ENCODE results near the gene DNAJC1. TPM values are rescaled to one million over a fixed set of nuclear protein-coding genes. Genes with fewer than 3 reads are reported as not detected.

The DNAJC1 gene
- 28.0 and 36.9 TPM in 2 replicates for total RNA-seq

GRCh38 chr10:22003177-22003963 is at the start of gene DNAJC1:
Gene DNAJC1, minus strand, starts transcription at chr10:22003730. Its CDS starts 296 bp downstream, at chr10:22003434.

Other genes with a start within 250 kb of the DNAJC1 start
- not detected in 2 replicates for gene EBLN1, start 214.3 kb upstream of the DNAJC1 start, total RNA-seq

Measured in bladder microvascular endothelial cell (primary cell).